Spinal cord (tissue), 10 donors: ENCODE data around the gene CCDC71L. TPM values are rescaled to one million over a fixed set of nuclear protein-coding genes. Genes with fewer than 3 reads are reported as not detected.
"Not testable (repeated sequence)": the region's sequence is repeated elsewhere in the genome, so short reads cannot be mapped to it uniquely, and the experiment has no call there.

ENCODE experiments used
- DNase-seq, 6 donors: peaks; one replicate each; pipeline versions ENCODE4 v3.0.0 to v3.0.0-alpha.2; 2013 to 2015; ENCODE audit warnings: low spot score in 6 of 6, low read depth in 4 of 6
- H3K27ac ChIP-seq: one replicate; pipeline ENCODE4 v1.5.1; 2013; ENCODE audit warnings: low read depth, low read length, control low read depth
- H3K27me3 ChIP-seq: one replicate; pipeline ENCODE4 v1.6.1; 2013; ENCODE audit warnings: low read length; ENCODE audit not compliant: control insufficient read depth, insufficient read depth
- H3K36me3 ChIP-seq: one replicate; pipeline ENCODE4 v1.6.1; 2013; ENCODE audit warnings: low read length; ENCODE audit not compliant: control insufficient read depth, insufficient read depth
- H3K4me1 ChIP-seq: one replicate; pipeline ENCODE4 v1.6.1; 2013; ENCODE audit warnings: low read length; ENCODE audit not compliant: control insufficient read depth, insufficient read depth
- H3K4me3 ChIP-seq: one replicate; pipeline ENCODE4 v1.5.1; 2013; ENCODE audit warnings: low read depth, low read length, control low read depth
- H3K9me3 ChIP-seq: one replicate; pipeline ENCODE4 v1.6.1; 2013; ENCODE audit warnings: low read length; ENCODE audit not compliant: control insufficient read depth, insufficient read depth
- WGBS: methylation state at CpG from one replicate; pipeline ENCODE4 v1.1.5; 2013; ENCODE audit warnings: missing lambda C conversion rate; ENCODE audit not compliant: insufficient coverage; 5-methylcytosine and 5-hydroxymethylcytosine counted together
- long read RNA-seq, 4 donors: transcript quantifications; one replicate each; lab custom pipeline, GENCODE V29; 2026
- polyA plus RNA-seq, 2 donors: library from polyadenylated mRNA; unstranded; fragments of 120-200 nt; gene quantifications; one replicate each; pipeline ENCODE4 v1.2.1, GENCODE V29; 2013; ENCODE audit not compliant: insufficient read length in 2 of 2
- total RNA-seq, 2 donors: library from RNA; depleted of rRNA in 1 of 2; stranded (reverse); fragments of 120-200 nt in 1 of 2; fragments of >200 nt in 1 of 2; gene quantifications; one replicate each; pipeline versions ENCODE4 v1.2.3 to v1.2.4, GENCODE V29; 2013 to 2014
- donor health status: healthy.

The CCDC71L gene
- total RNA-seq (10 to 100 TPM in 1 of 2 donors, 1 to 10 TPM in 1; 8.9 to 11.8 TPM), polyA plus RNA-seq (10 to 100 TPM in 1 of 2 donors, 1 to 10 TPM in 1; 8.0 to 10.8 TPM)
- long read RNA-seq, donor 1, full-length matches to known transcripts = 9 of 9 reads
- long read RNA-seq, donor 1, partial matches to known transcripts = 0 of 9 reads
- long read RNA-seq, donor 1, other reads (novel, unspliced or antisense) = 0 of 9 reads
- long read RNA-seq, donor 2, full-length matches to known transcripts = 8 of 8 reads
- long read RNA-seq, donor 2, partial matches to known transcripts = 0 of 8 reads
- long read RNA-seq, donor 2, other reads (novel, unspliced or antisense) = 0 of 8 reads
- long read RNA-seq, donor 3, full-length matches to known transcripts = 8 of 8 reads
- long read RNA-seq, donor 3, partial matches to known transcripts = 0 of 8 reads
- long read RNA-seq, donor 3, other reads (novel, unspliced or antisense) = 0 of 8 reads
- long read RNA-seq, donor 4, full-length matches to known transcripts = 15 of 15 reads
- long read RNA-seq, donor 4, partial matches to known transcripts = 0 of 15 reads
- long read RNA-seq, donor 4, other reads (novel, unspliced or antisense) = 0 of 15 reads

DNA sequence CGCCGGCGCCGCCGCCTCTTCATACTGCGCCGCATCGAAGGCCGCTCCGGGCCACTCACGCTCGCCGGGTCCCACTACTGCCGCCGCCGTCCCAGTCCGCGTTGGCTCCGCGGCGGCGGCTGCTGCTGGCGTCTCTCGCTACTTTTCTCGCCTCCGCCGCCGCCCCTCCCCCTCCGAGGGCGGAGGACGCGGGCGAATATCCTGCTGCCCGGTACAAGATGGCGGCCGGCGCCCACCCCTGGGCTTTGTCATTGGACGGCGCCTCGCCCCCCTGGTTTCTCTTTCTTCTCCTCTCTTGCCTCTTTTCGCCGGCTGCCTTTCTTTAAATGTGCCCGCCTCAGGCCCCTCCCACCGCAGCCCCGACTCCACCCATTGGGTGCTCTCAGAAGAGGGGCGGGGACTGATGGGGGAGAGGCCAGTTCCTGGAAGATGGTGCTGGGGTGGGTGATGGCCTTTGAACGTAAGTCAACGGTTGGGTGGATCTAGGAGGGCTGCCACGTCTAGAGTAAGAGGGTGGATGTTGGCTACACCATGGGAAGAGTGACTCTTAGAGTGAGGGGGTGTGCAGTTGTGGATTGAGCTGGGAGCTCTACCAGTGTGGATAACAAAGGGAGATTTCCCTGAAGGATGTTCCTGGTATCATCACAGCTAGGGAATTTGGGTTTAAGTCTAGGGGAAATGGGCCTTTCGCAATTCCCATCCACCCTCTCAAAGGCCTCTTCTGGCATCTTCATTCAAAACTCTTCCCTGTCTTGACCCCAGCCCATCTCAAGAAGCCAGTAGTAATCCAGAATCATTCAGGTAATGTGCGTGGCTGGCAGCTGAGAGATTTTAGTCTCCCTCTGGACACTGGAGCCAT, at the start of gene CCDC71L:
TSS of gene CCDC71L (minus strand) at position 297 of the 859 bp plus-strand sequence. CDS start at position 35, 262 bp downstream.
- Histone ChIP-seq H3K9me3 (no peaks in the 10 kb centered on the region), H3K4me3 (peak within 1 kb of the TSS; percentile 75), H3K4me1 (peaks cover 5% of the 10 kb centered on the region), H3K36me3 (no peaks in the 10 kb centered on the region), H3K27ac (peak within 1 kb of the TSS; percentile 69), H3K27me3 (no peaks in the 10 kb centered on the region)
- DNase-seq = peak in 5 of 6 donors; percentile 74 to 98 (median 84)
- 2% methylated on average over 46 of the region's 51 CpGs for WGBS

DNA sequence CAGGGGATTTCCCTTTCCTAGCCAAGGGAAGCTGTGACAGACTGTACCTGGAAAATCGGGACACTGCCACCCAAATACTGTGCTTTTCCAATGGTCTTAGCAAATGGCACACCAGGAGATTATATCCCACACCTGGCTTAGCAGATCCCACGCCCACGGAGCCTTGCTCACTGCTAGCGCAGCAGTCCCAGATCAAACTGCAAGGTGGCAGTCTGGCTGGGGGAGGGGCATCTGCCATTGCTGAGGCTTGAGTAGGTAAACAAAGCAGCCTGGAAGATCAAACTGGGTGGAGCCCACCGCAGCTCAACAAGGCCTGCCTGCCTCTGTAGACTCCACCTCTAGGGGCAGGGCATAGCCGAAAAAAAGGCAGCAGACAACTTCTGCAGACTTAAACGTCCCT, 48.6 kb upstream of the CCDC71L start:
- not testable (repeated sequence) for DNase-seq, H3K36me3 ChIP-seq, H3K27ac ChIP-seq, H3K27me3 ChIP-seq, H3K9me3 ChIP-seq, H3K4me1 ChIP-seq, H3K4me3 ChIP-seq
- 93% methylated on average over 5 of the region's 7 CpGs for WGBS

DNA sequence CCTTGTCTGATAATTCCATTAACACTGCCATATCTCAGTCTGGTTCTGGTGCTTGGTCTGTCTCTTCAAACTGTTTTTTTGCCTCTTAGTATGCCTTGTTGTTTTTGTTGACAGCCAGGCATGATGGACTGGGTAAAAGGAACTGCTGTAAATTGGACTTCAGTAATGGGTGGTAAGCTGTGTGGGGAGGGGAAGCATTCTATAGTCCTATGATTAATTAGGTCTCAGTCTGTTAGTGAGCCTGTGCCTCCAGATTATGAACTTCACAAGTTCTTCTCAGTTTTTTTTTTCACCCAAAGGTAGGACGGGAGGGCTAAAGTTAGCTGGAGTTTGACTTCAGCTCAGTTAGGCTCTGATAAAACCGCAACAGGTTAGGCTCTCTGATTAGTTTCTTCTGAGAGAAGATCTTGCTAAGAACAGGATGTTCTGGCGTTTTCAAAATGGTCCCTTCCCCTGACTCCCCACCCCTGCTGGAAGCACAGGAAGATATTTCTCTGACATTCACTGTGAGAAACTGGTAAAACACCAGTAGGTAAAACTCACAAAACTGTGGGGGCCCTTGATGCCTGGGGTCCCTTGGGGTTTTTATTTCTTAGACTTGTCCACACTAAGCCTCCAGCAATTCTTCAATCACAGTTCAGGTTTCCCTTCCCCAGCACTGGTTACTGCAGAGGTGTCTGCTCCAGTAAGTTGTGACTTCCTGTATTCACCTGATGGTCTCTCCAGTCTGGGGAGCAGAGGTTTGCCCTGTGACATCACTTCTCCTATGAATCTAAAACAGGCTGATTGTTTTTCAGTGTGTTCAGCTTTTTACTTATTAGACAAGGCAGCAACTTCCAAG, 43.3 kb upstream of the CCDC71L start:
- Histone ChIP-seq H3K4me3 (no peak overlapping the region), H3K27me3 (no peaks in the 10 kb centered on the region), H3K36me3 (no peaks in the 10 kb centered on the region), H3K9me3 (peaks cover 1% of the 10 kb centered on the region), H3K27ac (no peak overlapping the region), H3K4me1 (no peaks in the 10 kb centered on the region)
- 20% methylated on average over 1 of the region's 3 CpGs for WGBS
- no peak for DNase-seq

DNA sequence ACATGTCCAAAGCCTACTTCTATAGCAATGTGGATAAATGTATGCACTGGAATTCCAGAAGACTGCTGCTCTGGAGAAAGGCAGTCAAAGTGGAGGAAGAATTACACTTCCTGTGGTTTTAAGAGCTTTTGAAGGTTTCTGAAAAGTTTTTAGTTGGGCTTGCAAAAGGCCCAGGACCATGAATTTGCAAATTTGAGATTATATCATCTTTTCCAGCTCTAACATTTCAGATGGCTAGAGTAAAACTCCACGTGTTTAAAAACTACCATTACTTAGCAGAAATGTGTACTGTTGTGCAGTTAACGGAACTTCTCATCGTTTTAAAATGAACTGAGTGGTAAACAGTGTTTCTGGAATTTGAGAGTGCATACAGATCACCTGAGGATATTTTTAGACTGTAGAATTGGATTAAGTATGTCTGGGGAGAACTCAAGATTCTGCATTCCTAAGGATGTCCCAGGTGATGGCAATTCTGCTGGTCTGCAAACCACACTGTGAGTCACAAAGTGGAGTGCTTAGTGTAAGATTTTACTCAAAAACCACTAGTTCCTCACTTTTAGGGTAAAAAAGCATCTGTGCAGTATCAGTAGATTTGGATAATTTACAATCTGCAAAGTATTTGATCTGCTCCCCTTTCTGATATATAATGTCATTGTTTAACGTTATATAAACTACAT, 32.9 kb upstream of the CCDC71L start:
- H3K4me1 ChIP-seq = no peaks in the 10 kb centered on the region

DNA sequence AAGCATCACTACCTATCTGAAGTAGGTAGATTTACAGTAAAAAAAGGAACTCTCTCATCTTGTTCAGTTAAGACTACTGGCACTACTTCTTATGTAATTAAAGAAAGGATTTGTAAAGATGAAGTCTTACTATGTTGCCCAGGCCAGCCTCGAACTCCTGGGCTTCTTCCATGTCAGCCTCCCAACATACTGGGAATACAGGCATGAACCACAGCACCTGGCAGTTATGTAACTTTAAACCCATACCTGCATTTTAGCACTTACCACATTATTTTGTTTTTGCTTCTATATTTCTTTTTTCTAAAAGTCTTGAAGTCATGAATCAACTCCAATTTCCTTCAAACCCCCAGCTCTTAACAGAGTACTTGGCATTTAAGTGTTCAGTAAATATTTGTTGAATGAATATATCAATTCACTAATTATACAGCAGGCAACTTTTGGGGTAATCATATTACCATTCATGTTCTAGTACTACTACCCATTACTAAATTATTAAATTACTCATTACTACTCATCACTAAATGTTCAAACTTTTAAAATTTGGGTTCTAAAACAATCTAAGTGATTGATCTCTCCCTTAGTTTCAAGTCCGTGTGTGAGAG, 31.6 kb upstream of the CCDC71L start:
- no peak for DNase-seq
- 67% methylated on average over 1 of the region's 2 CpGs for WGBS

More for the DNA sequence above, 32.9 kb upstream of the CCDC71L start:
- no CpG with 5 or more reads among the region's 4 CpGs for WGBS
- no peak overlapping the region for H3K4me3 ChIP-seq
- H3K27me3 ChIP-seq = no peaks in the 10 kb centered on the region
- no peaks in the 10 kb centered on the region for H3K36me3 ChIP-seq
- no peaks in the 10 kb centered on the region for H3K9me3 ChIP-seq
- no peak overlapping the region for H3K27ac ChIP-seq
- DNase-seq = no peak

DNA sequence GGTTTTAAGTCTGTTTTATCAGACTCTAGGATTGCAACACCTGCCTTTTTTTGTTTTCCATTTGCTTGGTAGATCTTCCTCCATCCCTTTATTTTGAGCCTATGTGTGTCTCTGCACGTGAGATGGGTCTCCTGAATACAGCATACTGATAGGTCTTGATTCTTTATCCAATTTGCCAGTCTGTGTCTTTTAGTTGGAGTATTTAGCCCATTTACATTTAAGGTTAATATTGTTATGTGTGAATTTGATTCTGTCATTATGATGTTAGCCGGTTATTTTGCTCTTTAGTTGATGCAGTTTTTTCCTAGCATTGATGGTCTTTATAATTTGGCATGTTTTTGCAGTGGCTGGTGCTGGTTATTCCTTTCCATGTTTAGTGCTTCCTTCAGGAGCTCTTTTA, 27.2 kb upstream of the CCDC71L start:
- H3K27ac ChIP-seq, H3K36me3 ChIP-seq, H3K9me3 ChIP-seq, DNase-seq, H3K4me1 ChIP-seq, H3K27me3 ChIP-seq, H3K4me3 ChIP-seq: not testable (repeated sequence)
- no CpG with 5 or more reads among the region's 2 CpGs for WGBS

More for the DNA sequence above, 31.6 kb upstream of the CCDC71L start:
- Histone ChIP-seq H3K4me1 (no peaks in the 10 kb centered on the region), H3K9me3 (no peaks in the 10 kb centered on the region), H3K27ac (no peak overlapping the region), H3K36me3 (no peaks in the 10 kb centered on the region), H3K4me3 (no peak overlapping the region), H3K27me3 (no peaks in the 10 kb centered on the region)

DNA sequence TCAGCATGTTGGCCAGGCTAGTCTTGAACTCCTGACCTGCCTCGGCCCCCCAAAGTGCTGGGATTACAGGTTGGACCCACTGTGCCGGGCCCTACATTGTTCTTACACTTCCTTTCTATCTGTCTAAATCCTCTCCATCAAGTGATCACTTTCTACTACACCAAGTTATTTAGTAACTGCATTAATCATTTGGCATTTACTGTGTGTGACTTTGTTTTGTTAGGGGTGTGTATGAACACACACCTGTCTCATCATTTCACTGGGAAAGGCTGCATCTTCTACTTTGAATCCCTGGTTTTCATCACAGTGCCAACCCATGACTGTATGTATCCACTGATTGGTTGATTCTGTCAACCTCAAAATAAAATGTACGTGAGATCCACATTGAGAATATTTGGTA, 23.0 kb upstream of the CCDC71L start:
- no peak overlapping the region for H3K27ac ChIP-seq
- no peak overlapping the region for H3K4me3 ChIP-seq
- H3K9me3 ChIP-seq = no peaks in the 10 kb centered on the region
- DNase-seq = no peak
- 88% methylated on average over 2 of the region's 3 CpGs for WGBS
- no peaks in the 10 kb centered on the region for H3K36me3 ChIP-seq
- no peaks in the 10 kb centered on the region for H3K4me1 ChIP-seq
- no peaks in the 10 kb centered on the region for H3K27me3 ChIP-seq

DNA sequence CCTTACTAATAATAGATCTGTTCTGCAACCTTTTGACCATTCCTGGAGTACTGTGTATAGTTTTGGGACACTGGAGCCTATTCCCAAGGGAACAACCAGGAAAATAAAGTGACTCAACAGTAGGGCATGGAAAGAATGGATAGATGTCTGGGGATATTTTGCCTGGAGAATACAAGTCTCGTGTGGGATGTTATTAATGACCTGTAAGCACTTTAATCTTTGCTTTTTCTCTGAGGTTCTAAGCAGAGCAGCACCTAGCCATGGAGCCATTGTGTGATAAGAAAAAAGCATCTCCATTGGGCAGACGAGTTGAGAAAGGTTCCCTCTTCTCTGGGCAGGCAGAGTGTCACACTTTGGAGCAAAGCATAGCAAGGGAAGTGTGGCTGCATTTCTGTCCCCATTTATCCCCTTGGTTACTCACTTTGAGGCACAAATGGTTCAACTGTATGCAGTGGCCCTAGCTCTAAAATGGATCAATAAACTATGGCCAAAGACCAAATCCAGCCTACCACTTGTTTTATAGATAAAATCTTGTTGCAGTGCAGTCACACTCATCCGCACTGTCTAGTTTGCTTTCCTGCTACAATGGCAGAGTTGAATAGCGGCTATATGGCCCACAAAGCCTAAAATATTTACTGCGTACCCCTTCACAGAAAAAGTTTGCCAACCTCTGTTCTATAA, 21.0 kb upstream of the CCDC71L start:
- H3K27me3 ChIP-seq = no peaks in the 10 kb centered on the region
- no peaks in the 10 kb centered on the region for H3K9me3 ChIP-seq
- DNase-seq = no peak
- 69% methylated on average over 4 of the region's 5 CpGs for WGBS
- H3K4me3 ChIP-seq = no peak overlapping the region
- no peaks in the 10 kb centered on the region for H3K36me3 ChIP-seq
- H3K27ac ChIP-seq = no peak overlapping the region
- no peaks in the 10 kb centered on the region for H3K4me1 ChIP-seq
